ENCODE data around the gene MAB21L1.

The MAB21L1 gene

GRCh38 chr13:35499196-35499662, 22.7 kb upstream of the MAB21L1 start:
- Histone ChIP-seq H3K27ac (ENCODE audit: low read depth, low read length) (no peak overlapping the region), H3K27me3 (ENCODE audit: control insufficient read depth, insufficient read depth, low read length) (no peaks in the 10 kb centered on the region), H3K36me3 (ENCODE audit: control insufficient read depth, insufficient read depth, low read length) (no peaks in the 10 kb centered on the region), H3K9ac (ENCODE audit: low read length) (no peak overlapping the region), H3K4me3 (ENCODE audit: low read depth, low read length) (no peak overlapping the region), H3K9me3 (ENCODE audit: control insufficient read depth, insufficient read depth, low read depth, low read length) (no peaks in the 10 kb centered on the region), H3K4me1 (ENCODE audit: control insufficient read depth, insufficient read depth, low read length) (no peaks in the 10 kb centered on the region)

DNA sequence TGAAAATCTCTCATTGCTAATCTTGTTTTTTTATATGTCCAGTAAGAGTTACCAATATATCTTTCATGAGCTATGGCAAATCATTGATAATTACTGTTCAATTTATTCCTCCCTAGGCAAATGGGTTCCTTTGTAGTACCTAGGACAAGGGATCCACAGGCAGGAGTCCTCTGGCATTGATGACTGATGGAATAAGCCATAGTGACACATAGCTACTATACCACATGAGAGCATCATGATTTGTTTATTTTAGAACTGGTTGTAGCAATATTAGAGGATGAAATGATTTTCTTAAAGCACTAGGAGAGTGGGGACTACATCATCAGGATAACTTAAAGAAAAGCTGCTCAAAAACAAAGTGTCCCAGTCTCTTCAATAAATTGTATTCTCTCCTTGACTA, 21.7 kb upstream of the MAB21L1 start:
- H3K4me3 ChIP-seq (ENCODE audit: low read depth, low read length): no peak overlapping the region
- H3K4me1 ChIP-seq (ENCODE audit: control insufficient read depth, insufficient read depth, low read length): no peaks in the 10 kb centered on the region
- H3K27me3 ChIP-seq (ENCODE audit: control insufficient read depth, insufficient read depth, low read length): no peaks in the 10 kb centered on the region
- no peaks in the 10 kb centered on the region for H3K36me3 ChIP-seq (ENCODE audit: control insufficient read depth, insufficient read depth, low read length)
- H3K9me3 ChIP-seq (ENCODE audit: control insufficient read depth, insufficient read depth, low read depth, low read length): no peaks in the 10 kb centered on the region
- no peak overlapping the region for H3K27ac ChIP-seq (ENCODE audit: low read depth, low read length)
- no peak overlapping the region for H3K9ac ChIP-seq (ENCODE audit: low read length)

GRCh38 chr13:35496761-35497386, 20.4 kb upstream of the MAB21L1 start:
- no peaks in the 10 kb centered on the region for H3K27me3 ChIP-seq (ENCODE audit: control insufficient read depth, insufficient read depth, low read length)
- no peak overlapping the region for H3K4me3 ChIP-seq (ENCODE audit: low read depth, low read length)
- no peaks in the 10 kb centered on the region for H3K36me3 ChIP-seq (ENCODE audit: control insufficient read depth, insufficient read depth, low read length)
- no peaks in the 10 kb centered on the region for H3K9me3 ChIP-seq (ENCODE audit: control insufficient read depth, insufficient read depth, low read depth, low read length)
- H3K27ac ChIP-seq (ENCODE audit: low read depth, low read length): no peak overlapping the region
- no peak overlapping the region for H3K9ac ChIP-seq (ENCODE audit: low read length)
- no peaks in the 10 kb centered on the region for H3K4me1 ChIP-seq (ENCODE audit: control insufficient read depth, insufficient read depth, low read length)

- Histone ChIP-seq H3K27ac (ENCODE audit: low read depth, low read length) (no peak overlapping the region), H3K9ac (ENCODE audit: low read length) (no peak overlapping the region), H3K27me3 (ENCODE audit: control insufficient read depth, insufficient read depth, low read length) (no peaks in the 10 kb centered on the region), H3K4me3 (ENCODE audit: low read depth, low read length) (no peak overlapping the region), H3K36me3 (ENCODE audit: control insufficient read depth, insufficient read depth, low read length) (no peaks in the 10 kb centered on the region), H3K9me3 (ENCODE audit: control insufficient read depth, insufficient read depth, low read depth, low read length) (no peaks in the 10 kb centered on the region), H3K4me1 (ENCODE audit: control insufficient read depth, insufficient read depth, low read length) (no peaks in the 10 kb centered on the region)
These were observed 19.5 kb upstream of the MAB21L1 start for GRCh38 chr13:35496006-35496405.

GRCh38 chr13:35489050-35489449, 12.6 kb upstream of the MAB21L1 start:
- no peak overlapping the region for H3K9ac ChIP-seq (ENCODE audit: low read length)
- H3K4me3 ChIP-seq (ENCODE audit: low read depth, low read length): no peak overlapping the region
- no peaks in the 10 kb centered on the region for H3K9me3 ChIP-seq (ENCODE audit: control insufficient read depth, insufficient read depth, low read depth, low read length)
- H3K27ac ChIP-seq (ENCODE audit: low read depth, low read length): no peak overlapping the region
- H3K27me3 ChIP-seq (ENCODE audit: control insufficient read depth, insufficient read depth, low read length): no peaks in the 10 kb centered on the region
- no peaks in the 10 kb centered on the region for H3K36me3 ChIP-seq (ENCODE audit: control insufficient read depth, insufficient read depth, low read length)
- no peaks in the 10 kb centered on the region for H3K4me1 ChIP-seq (ENCODE audit: control insufficient read depth, insufficient read depth, low read length)

DNA sequence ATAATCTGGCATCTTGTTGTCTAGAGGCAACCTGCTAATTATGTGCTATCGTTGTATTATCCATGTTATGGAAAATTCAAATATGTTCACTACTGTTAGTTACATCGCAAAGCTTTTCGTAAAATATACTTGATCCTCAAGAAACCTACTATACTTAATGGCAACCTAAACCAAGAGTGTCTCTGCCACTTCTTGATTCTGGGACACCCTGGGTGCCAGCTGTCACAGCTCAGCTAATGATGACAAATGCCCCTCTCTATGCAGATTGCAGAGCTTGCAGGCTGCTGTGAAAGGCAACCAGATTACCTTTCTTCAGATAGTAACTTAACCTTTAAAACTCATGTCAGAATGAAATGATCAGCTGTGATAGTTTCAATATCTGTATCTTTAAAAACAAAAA, 8.9 kb upstream of the MAB21L1 start:
- H3K27me3 ChIP-seq (ENCODE audit: control insufficient read depth, insufficient read depth, low read length): peaks cover 6% of the 10 kb centered on the region
- H3K36me3 ChIP-seq (ENCODE audit: control insufficient read depth, insufficient read depth, low read length): no peaks in the 10 kb centered on the region
- H3K9ac ChIP-seq (ENCODE audit: low read length): no peak overlapping the region
- no peaks in the 10 kb centered on the region for H3K9me3 ChIP-seq (ENCODE audit: control insufficient read depth, insufficient read depth, low read depth, low read length)
- no peak overlapping the region for H3K27ac ChIP-seq (ENCODE audit: low read depth, low read length)
- H3K4me1 ChIP-seq (ENCODE audit: control insufficient read depth, insufficient read depth, low read length): no peaks in the 10 kb centered on the region
- H3K4me3 ChIP-seq (ENCODE audit: low read depth, low read length): no peak overlapping the region

DNA sequence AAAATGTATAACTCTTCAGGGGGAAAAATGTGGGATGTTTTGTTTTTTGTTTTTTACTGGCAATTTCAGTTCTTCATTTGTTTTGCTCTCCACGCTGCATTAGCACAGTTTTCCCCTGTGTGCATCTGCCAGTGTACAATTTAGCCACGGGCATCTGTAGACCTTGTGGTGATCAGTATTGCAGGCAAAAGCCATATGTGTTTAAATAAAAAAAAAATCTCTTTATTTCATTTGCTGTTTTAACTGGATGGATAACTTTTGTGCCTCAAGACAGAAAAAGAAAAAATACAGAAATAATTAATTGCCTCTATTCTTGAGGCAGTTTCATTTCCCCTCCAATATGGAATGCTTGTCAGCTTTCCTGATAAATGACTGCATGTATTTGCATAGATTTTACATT, 7.9 kb upstream of the MAB21L1 start:
- Histone ChIP-seq H3K4me1 (ENCODE audit: control insufficient read depth, insufficient read depth, low read length) (peaks cover 4% of the 10 kb centered on the region; the same call in 1 of the 2 replicates), H3K27ac (ENCODE audit: low read depth, low read length) (no peak overlapping the region), H3K4me3 (ENCODE audit: low read depth, low read length) (no peak overlapping the region), H3K36me3 (ENCODE audit: control insufficient read depth, insufficient read depth, low read length) (no peaks in the 10 kb centered on the region), H3K9ac (ENCODE audit: low read length) (no peak overlapping the region), H3K27me3 (ENCODE audit: control insufficient read depth, insufficient read depth, low read length) (peaks cover 16% of the 10 kb centered on the region), H3K9me3 (ENCODE audit: control insufficient read depth, insufficient read depth, low read depth, low read length) (no peaks in the 10 kb centered on the region)

DNA sequence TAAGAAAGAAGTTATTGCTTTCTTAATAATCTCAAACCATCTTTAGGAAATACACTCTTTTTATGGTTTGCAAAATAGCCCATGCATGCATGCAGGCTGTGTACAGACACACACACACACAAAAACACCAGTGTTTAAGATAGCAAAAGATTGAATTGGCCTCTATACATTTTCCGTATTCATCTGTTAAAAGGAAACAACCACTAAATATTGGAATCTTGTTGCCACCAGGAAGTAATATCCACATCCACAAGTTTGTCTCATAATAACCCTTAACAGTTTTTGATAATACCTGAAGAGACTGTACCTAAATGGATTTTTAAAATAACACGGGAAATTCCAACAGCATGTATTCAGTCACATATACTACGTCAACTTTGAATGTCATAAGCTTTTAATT, 7.3 kb upstream of the MAB21L1 start:
- no peak overlapping the region for H3K4me3 ChIP-seq (ENCODE audit: low read depth, low read length)

GRCh38 chr13:35482527-35482926, 6.0 kb upstream of the MAB21L1 start:
- Histone ChIP-seq H3K9me3 (ENCODE audit: control insufficient read depth, insufficient read depth, low read depth, low read length) (no peaks in the 10 kb centered on the region), H3K27ac (ENCODE audit: low read depth, low read length) (no peak overlapping the region), H3K4me3 (ENCODE audit: low read depth, low read length) (no peak overlapping the region), H3K36me3 (ENCODE audit: control insufficient read depth, insufficient read depth, low read length) (no peaks in the 10 kb centered on the region), H3K9ac (ENCODE audit: low read length) (no peak overlapping the region), H3K4me1 (ENCODE audit: control insufficient read depth, insufficient read depth, low read length) (peaks cover 17% of the 10 kb centered on the region), H3K27me3 (ENCODE audit: control insufficient read depth, insufficient read depth, low read length) (peaks cover 35% of the 10 kb centered on the region)

More for the DNA sequence above, 7.3 kb upstream of the MAB21L1 start:
- Histone ChIP-seq H3K36me3 (ENCODE audit: control insufficient read depth, insufficient read depth, low read length) (no peaks in the 10 kb centered on the region), H3K4me1 (ENCODE audit: control insufficient read depth, insufficient read depth, low read length) (peaks cover 10% of the 10 kb centered on the region; the same call in 1 of the 2 replicates), H3K27ac (ENCODE audit: low read depth, low read length) (no peak overlapping the region), H3K27me3 (ENCODE audit: control insufficient read depth, insufficient read depth, low read length) (peaks cover 22% of the 10 kb centered on the region), H3K9me3 (ENCODE audit: control insufficient read depth, insufficient read depth, low read depth, low read length) (no peaks in the 10 kb centered on the region), H3K9ac (ENCODE audit: low read length) (no peak overlapping the region)

DNA sequence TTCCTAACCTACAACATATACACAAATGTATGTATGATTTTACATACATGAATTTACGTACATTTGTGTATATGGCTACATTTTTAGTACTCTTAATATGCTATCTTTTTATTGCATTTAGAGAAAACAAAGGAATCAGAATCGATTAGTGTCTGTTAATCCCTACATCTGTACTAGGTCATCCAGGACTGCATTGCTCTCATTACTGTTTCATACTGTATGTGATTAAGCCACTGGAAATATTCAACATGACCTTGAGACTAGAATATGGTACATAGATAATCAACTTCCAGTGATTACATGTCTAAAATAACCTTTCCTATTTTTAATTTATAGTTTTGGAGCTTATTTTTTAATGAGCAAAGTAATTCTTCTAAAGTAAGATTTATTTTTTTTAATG, 5.3 kb upstream of the MAB21L1 start:
- H3K27me3 ChIP-seq (ENCODE audit: control insufficient read depth, insufficient read depth, low read length): peaks cover 42% of the 10 kb centered on the region

DNA sequence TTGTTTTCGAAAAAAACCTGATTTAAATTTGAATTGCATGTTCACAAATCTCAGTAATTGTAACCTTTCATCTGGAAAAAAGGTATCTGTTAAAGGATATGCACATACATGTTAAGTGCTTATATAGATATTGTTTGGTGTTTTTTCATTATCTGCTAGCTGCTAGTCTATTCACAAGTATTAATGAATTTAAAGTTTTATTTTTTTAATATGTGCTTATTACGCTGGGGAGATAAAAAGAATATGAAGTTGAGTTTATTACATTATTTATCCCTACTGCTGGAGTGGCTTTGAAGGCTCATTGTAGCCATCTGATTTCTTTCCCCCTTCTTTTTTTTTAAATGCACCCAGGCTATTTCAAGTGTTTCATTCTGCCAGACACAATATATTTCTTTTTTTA, 3.9 kb upstream of the MAB21L1 start:
- Histone ChIP-seq H3K27me3 (ENCODE audit: control insufficient read depth, insufficient read depth, low read length) (peaks cover 56% of the 10 kb centered on the region), H3K36me3 (ENCODE audit: control insufficient read depth, insufficient read depth, low read length) (no peaks in the 10 kb centered on the region), H3K4me1 (ENCODE audit: control insufficient read depth, insufficient read depth, low read length) (peaks cover 33% of the 10 kb centered on the region), H3K9ac (ENCODE audit: low read length) (no peak overlapping the region), H3K9me3 (ENCODE audit: control insufficient read depth, insufficient read depth, low read depth, low read length) (no peaks in the 10 kb centered on the region), H3K27ac (ENCODE audit: low read depth, low read length) (no peak overlapping the region), H3K4me3 (ENCODE audit: low read depth, low read length) (no peak overlapping the region)

More for the DNA sequence above, 5.3 kb upstream of the MAB21L1 start:
- no peaks in the 10 kb centered on the region for H3K36me3 ChIP-seq (ENCODE audit: control insufficient read depth, insufficient read depth, low read length)
- no peak overlapping the region for H3K4me3 ChIP-seq (ENCODE audit: low read depth, low read length)
- H3K27ac ChIP-seq (ENCODE audit: low read depth, low read length): no peak overlapping the region
- no peaks in the 10 kb centered on the region for H3K9me3 ChIP-seq (ENCODE audit: control insufficient read depth, insufficient read depth, low read depth, low read length)
- H3K9ac ChIP-seq (ENCODE audit: low read length): no peak overlapping the region
- H3K4me1 ChIP-seq (ENCODE audit: control insufficient read depth, insufficient read depth, low read length): peaks cover 20% of the 10 kb centered on the region

All from HUES6 (cell line).